ENCODE results near the gene MAPK8IP1.
"Not testable (repeated sequence)": the region's sequence is repeated elsewhere in the genome, so short reads cannot be mapped to it uniquely, and the experiment has no call there.

Gene MAPK8IP1

DNA sequence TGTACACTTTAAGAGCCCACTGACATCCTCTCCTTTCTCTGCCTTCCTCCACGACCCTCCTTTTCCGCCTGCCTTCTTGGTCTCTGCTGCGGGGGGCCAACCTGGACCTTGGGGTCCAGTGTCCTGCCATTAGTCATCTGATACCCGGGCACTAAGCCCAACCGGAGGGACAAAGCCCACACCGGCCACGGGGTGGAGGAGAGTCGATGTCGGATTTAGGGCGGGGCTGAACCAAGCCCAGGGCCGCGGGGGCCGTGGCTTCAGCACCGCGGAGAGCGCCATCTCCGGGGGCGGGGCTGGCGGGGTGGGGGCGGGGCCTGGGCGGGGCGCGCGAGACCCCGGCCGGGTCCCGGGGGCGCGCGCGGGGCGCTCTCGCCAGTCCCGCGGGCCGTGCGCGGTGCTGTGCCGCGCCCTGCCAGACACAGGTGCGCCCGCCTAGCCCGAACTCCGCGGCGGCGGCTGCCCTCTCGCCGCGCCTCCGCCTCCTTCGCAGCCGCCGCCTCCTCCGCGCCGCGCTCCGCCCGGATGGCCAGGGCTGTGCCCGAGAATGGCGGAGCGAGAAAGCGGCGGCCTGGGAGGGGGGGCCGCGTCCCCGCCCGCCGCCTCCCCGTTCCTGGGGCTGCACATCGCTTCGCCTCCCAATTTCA lies at the start of gene MAPK8IP1:
TSS of gene MAPK8IP1 (plus strand) at position 378 of the 647 bp plus-strand sequence. CDS start at position 548, 170 bp downstream.
- TF ChIP-seq, protein P1, sequence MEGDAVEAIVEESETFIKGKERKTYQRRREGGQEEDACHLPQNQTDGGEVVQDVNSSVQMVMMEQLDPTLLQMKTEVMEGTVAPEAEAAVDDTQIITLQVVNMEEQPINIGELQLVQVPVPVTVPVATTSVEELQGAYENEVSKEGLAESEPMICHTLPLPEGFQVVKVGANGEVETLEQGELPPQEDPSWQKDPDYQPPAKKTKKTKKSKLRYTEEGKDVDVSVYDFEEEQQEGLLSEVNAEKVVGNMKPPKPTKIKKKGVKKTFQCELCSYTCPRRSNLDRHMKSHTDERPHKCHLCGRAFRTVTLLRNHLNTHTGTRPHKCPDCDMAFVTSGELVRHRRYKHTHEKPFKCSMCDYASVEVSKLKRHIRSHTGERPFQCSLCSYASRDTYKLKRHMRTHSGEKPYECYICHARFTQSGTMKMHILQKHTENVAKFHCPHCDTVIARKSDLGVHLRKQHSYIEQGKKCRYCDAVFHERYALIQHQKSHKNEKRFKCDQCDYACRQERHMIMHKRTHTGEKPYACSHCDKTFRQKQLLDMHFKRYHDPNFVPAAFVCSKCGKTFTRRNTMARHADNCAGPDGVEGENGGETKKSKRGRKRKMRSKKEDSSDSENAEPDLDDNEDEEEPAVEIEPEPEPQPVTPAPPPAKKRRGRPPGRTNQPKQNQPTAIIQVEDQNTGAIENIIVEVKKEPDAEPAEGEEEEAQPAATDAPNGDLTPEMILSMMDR (IDR thresholded peaks at IDR 0.05; ENCODE audit: low read depth, low read length) = no peak
- DNase-seq (ENCODE audit: extremely low read depth, low read depth) = no peak

DNA sequence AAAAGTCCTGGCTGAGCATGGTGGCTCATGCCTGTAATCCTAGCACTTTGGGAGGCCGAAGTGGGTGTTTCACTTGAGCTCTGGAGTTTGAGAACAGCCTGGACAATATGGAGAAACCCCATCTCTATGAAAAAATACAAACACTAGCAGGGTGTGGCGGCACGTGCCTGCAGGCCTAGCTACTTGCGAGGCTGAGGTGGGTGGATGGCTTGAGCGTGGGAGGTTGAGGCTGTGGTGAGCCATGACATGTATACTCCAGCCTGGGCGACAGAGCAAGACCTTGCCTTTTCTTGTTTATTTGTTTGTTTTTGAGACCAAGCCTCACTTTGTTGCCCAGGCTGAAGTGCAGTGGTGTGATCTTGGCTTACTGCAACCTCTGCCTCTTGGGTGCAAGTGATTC lies 46.2 kb upstream of the MAPK8IP1 start:
- no peak for DNase-seq (ENCODE audit: extremely low read depth, low read depth)
- TF ChIP-seq, protein P1 (IDR thresholded peaks at IDR 0.05; ENCODE audit: low read depth, low read length) = no peak

DNA sequence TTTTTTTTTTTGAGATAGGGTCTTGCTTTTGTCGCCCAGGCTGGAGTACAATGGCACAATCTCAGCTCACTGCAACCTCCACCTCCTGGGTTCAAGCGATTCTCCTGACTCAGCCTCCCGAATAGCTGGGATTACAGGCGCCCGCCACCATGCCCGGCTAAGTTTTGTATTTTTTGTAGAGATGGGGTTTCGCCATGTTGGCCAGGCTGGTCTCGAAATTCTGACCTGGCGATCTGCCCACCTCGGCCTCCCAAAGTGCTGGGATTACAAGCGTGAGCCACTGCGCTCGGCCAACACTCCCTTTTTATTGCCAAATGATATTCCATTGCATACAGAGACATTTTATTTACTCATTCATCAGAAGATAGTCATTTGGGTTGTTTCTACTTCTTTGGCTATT lies 45.2 kb upstream of the MAPK8IP1 start:
- not testable (repeated sequence) for DNase-seq (ENCODE audit: extremely low read depth, low read depth)

DNA sequence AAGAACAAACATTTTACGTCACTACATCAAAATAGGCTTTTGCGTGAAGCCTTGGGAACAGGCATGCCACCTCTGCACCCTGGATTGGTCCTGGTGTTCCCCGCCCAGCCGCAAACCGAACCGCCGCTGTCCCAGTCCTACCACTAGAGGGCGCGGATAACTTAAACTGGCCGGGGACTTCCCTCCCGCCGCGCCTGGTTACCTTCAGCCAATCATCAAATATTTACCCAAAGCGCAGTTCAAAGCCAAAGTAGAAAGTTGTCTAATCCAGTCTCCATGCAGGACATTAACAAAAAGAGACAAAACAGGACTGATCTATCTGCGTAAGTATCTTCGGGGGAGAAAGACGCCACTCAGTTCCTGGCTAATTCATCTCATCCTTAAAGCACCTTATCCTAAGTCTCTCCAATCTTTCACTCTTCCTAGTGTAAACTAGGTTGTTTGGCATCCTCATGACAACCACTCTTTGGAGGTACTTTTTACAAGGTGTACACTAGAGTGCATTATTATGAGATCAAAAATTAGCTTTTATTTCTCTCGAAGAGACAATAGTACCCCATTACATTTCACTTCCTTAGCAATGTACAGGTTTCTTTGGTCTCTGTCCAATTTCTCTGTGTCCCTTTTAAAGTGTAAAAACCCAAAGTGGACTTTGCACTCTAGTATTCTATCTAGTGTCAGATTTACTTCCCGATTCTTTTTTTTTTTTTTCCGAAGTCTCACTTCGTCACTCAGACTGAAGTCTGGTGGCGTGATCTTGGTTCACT lies 42.1 kb upstream of the MAPK8IP1 start:
- TF ChIP-seq, protein P1 (IDR thresholded peaks at IDR 0.05; ENCODE audit: low read depth, low read length) = peak; percentile 96
- DNase-seq (ENCODE audit: extremely low read depth, low read depth) = peak; percentile 67

DNA sequence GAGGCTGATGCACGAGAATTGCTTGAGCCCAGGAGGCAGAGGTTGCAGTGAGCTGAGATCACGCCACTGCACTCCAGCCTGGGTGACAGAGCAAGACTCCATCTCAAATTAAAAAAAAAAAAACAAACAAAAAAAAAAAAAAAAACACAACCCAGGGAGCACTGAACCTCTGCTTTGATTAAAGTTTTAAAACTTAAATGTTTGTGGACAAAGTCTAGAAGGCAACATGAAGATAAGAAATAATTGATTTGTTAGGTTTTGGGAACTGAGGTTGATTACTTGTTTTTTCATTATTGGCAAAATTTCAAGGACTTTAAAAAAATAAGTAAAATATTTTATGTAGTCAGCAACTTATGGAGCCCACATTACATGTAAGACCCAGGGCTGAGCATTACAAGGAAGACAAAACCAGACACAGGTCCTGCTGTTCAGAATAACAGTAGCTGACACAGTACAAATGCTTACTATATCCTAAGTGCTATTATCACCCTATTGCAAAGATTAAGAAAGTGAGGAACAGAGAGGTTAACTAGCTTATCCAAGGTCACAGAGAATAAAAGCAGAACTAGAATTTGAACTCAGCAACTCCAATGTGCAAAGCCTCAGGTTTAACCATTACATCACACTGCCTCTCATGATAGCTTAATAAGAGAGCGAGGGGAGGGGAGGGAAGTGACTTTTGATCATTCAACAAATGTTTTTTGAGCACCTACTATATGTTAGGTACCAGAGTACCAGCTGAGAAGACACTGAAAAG lies 40.5 kb upstream of the MAPK8IP1 start:
- DNase-seq (ENCODE audit: extremely low read depth, low read depth) = no peak
- TF ChIP-seq, protein P1 (IDR thresholded peaks at IDR 0.05; ENCODE audit: low read depth, low read length) = no peak

GRCh38 chr11:45846174-45846675 lies 39.2 kb upstream of the MAPK8IP1 start:
- no peak for DNase-seq (ENCODE audit: extremely low read depth, low read depth)
- TF ChIP-seq, protein P1 (IDR thresholded peaks at IDR 0.05; ENCODE audit: low read depth, low read length) = no peak

DNA sequence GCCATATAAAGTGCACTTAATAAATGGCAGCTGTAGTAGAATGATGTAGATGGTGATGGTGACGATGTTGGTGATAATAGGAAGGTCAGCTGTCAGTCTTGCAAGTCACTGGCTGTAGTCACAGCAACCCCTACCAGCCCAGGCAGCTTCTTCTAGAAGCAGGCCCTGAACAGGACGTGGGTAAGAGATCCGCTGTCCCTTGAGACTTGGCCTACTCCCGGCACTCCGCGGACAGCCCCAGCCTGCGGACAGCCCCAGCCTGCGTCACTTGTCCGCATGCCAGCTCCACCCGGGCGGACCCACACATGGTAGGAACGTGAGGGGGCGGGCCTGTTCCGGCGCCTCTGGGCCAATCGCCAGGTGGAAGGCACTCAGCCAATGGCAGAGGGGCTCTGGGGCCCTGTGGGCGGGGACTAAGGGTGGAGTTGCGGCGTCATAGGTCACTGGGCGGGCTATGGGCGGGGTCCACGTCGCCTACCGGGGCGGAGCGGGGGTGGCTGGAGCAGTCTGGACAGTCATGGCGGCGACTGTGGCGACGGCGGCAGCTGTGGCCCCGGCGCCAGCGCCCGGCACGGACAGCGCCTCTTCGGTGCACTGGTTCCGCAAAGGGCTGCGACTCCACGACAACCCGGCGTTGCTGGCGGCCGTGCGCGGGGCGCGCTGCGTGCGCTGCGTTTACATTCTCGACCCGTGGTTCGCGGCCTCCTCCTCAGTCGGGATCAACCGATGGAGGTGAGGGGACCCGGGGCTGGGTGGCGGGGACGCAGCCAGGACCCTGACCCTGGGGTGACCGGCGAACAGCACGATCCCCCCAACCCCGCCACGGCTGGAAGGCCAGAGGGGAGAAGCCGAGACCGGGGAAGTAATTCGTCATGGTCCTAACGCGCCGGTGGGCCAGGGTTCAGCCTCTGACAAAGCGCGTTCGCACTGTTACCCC lies 38.2 kb upstream of the MAPK8IP1 start, which contains the start of gene CRY2:
TSS of gene CRY2 (plus strand) at position 502 of the 937 bp plus-strand sequence. CDS start at position 518, 16 bp downstream.
- DNase-seq (ENCODE audit: extremely low read depth, low read depth) = peak; percentile 98
- TF ChIP-seq, protein P1 (IDR thresholded peaks at IDR 0.05; ENCODE audit: low read depth, low read length) = no peak

All from AG09319 (cell line).